SK-N-SH (cell line): ENCODE data around the gene ELAC1. TPM values are rescaled to one million over a fixed set of nuclear protein-coding genes. Genes with fewer than 3 reads are reported as not detected.

ENCODE experiments used
- CTCF ChIA-PET: fragments of 300-600, 350-600 bp; formaldehyde crosslinking; extraction: SDS; loops from one replicate; lab custom pipeline; 2021; lab: Yijun Ruan, JAX
- POLR2A ChIA-PET: fragments of 350-600 bp; sonication (Branson Sonifier 250); formaldehyde crosslinking; extraction: SDS; loops from one replicate; lab custom pipeline; 2020; ENCODE audit warnings: antibody characterized with exemption, inconsistent platforms; lab: Yijun Ruan, JAX
- DNase-seq: peaks from one replicate; pipeline ENCODE4 v3.0.0; 2012
- H2AFZ ChIP-seq: fragments of 200-600 bp; sonication (generic); 2 replicates; pipeline ENCODE4 v1.8.1; 2016; ENCODE audit warnings: antibody characterized with exemption, mild to moderate bottlenecking, low read depth
- H3F3A ChIP-seq: fragments of 200-600 bp; sonication (generic); replicated peaks from 2 replicates; pipeline ENCODE3; 2016; ENCODE audit warnings: antibody characterized with exemption, mild to moderate bottlenecking; ENCODE audit not compliant: insufficient read depth
- H3K27ac ChIP-seq, 2 experiments: fragments of 200-500 bp in 1 of 2; fragments of 200-600 bp in 1 of 2; sonication (Bioruptor generic) in 1 of 2; sonication (generic), shearing (Covaris generic) in 1 of 2; 2 replicates each; pipeline versions ENCODE4 v1.5.1 to v1.6.1; 2014 to 2016; ENCODE audit warnings: low read depth in 2 of 2, inconsistent platforms in 1 of 2, low read length in 1 of 2, mild to moderate bottlenecking in 1 of 2, mixed read lengths in 1 of 2
- H3K27me3 ChIP-seq: fragments of 200-600 bp; sonication (generic), shearing (Covaris generic); 2 replicates; pipeline ENCODE4 v1.6.1; 2016; ENCODE audit warnings: mixed run types; ENCODE audit not compliant: insufficient read depth
- H3K36me3 ChIP-seq, 2 experiments: fragments of 200-500 bp in 1 of 2; fragments of 200-600 bp in 1 of 2; sonication (Bioruptor generic) in 1 of 2; sonication (generic) in 1 of 2; replicated peaks in 1 of 2; 2 replicates each; pipeline versions ENCODE3 to v1.5.1; 2014 to 2016; ENCODE audit warnings: low read length in 1 of 2, mild to moderate bottlenecking in 1 of 2; ENCODE audit not compliant: insufficient read depth in 2 of 2, control insufficient read depth in 1 of 2
- H3K4me1 ChIP-seq, 2 experiments: fragments of 200-500 bp in 1 of 2; fragments of 200-600 bp in 1 of 2; sonication (Bioruptor generic) in 1 of 2; sonication (generic), shearing (Covaris generic) in 1 of 2; 2 replicates each; pipeline versions ENCODE4 v1.5.1 to v1.6.1; 2014 to 2016; ENCODE audit warnings: low read depth in 1 of 2, low read length in 1 of 2, mixed run types in 1 of 2; ENCODE audit not compliant: insufficient read depth in 2 of 2, control insufficient read depth in 1 of 2
- H3K4me2 ChIP-seq: fragments of 200-600 bp; sonication (generic), shearing (Covaris generic); 2 replicates; pipeline ENCODE4 v1.6.1; 2017; ENCODE audit warnings: mixed run types
- H3K4me3 ChIP-seq, 2 experiments: fragments of 200-500 bp in 1 of 2; fragments of 200-600 bp in 1 of 2; sonication (Bioruptor generic) in 1 of 2; sonication (generic), shearing (Covaris generic) in 1 of 2; 2 replicates each; pipeline versions ENCODE4 v1.5.1 to v1.8.1; 2014 to 2016; ENCODE audit warnings: low read depth in 2 of 2, inconsistent platforms in 1 of 2, low read length in 1 of 2, mild to moderate bottlenecking in 1 of 2, mixed read lengths in 1 of 2, moderate library complexity in 1 of 2
- H3K79me2 ChIP-seq: fragments of 200-600 bp; sonication (generic); 2 replicates; pipeline ENCODE4 v1.8.1; 2017; ENCODE audit warnings: mild to moderate bottlenecking; ENCODE audit not compliant: insufficient read depth
- H3K9ac ChIP-seq: fragments of 200-600 bp; sonication (generic); 2 replicates; pipeline ENCODE4 v1.6.1; 2017; ENCODE audit warnings: mixed run types
- H3K9me2 ChIP-seq: fragments of 200-600 bp; sonication (generic); 2 replicates; pipeline ENCODE4 v1.6.1; 2017; ENCODE audit warnings: mixed run types
- H3K9me3 ChIP-seq: fragments of 200-600 bp; sonication (generic); 2 replicates; pipeline ENCODE4 v1.6.1; 2017; ENCODE audit warnings: mixed run types, mild to moderate bottlenecking, moderate library complexity
- H4K20me1 ChIP-seq: fragments of 200-600 bp; sonication (generic); 2 replicates; pipeline ENCODE4 v1.6.1; 2017; ENCODE audit warnings: mild to moderate bottlenecking, mixed run types; ENCODE audit not compliant: insufficient read depth
- FOXJ3 ChIP-seq: sonication (generic); formaldehyde crosslinking; IDR thresholded peaks from 2 replicates; pipeline ENCODE4 v1.5.1; 2020; ENCODE audit warnings: mild to moderate bottlenecking, missing genetic modification reagents
- GATA2 ChIP-seq: sonication (generic); formaldehyde crosslinking; IDR thresholded peaks from 2 replicates; pipeline ENCODE4 v1.5.0; 2020; ENCODE audit warnings: mild to moderate bottlenecking, missing genetic modification reagents
- MXI1 ChIP-seq: IDR thresholded peaks from 2 replicates; pipeline ENCODE4 v1.6.1; 2012; ENCODE audit warnings: mild to moderate bottlenecking, low read depth, low read length, improper control_type of control experiment
- RFX5 ChIP-seq: IDR thresholded peaks from 2 replicates; pipeline ENCODE4 v1.6.1; 2012; ENCODE audit warnings: mild to moderate bottlenecking, improper control_type of control experiment, low read length
- WGBS: methylation state at CpG from one replicate; pipeline ENCODE4 v1.1.6; 2017; ENCODE audit warnings: low lambda C conversion rate; 5-methylcytosine and 5-hydroxymethylcytosine counted together
- polyA plus RNA-seq, 3 experiments: library from polyadenylated mRNA; depleted of rRNA; stranded (reverse); fragments of >200 nt; gene quantifications; 2 replicates each; pipeline ENCODE4 v1.2.3, GENCODE V29; 2012
- TF ChIP-seq, protein P1 (sequence below): IDR thresholded peaks from 2 replicates; pipeline ENCODE4 v1.4.0; 2012; ENCODE audit warnings: low read depth, borderline replicate concordance
- TF ChIP-seq, protein P2 (sequence below): IDR thresholded peaks from 2 replicates; pipeline ENCODE4 v1.4.0; 2012; ENCODE audit warnings: low read depth
- TF ChIP-seq, protein P3 (sequence below): fragments of 200-600 bp; sonication (generic); IDR thresholded peaks from 2 replicates; pipeline ENCODE4 v1.6.1; 2017; ENCODE audit warnings: antibody characterized with exemption, mild to moderate bottlenecking, moderate library complexity
- TF ChIP-seq, protein P4 (sequence below): IDR thresholded peaks from 2 replicates; pipeline ENCODE4; 2012

Gene ELAC1
- polyA plus RNA-seq, 1 of the 3 experiments (the other 2 are of a cell fraction), result 10.8 TPM

DNA sequence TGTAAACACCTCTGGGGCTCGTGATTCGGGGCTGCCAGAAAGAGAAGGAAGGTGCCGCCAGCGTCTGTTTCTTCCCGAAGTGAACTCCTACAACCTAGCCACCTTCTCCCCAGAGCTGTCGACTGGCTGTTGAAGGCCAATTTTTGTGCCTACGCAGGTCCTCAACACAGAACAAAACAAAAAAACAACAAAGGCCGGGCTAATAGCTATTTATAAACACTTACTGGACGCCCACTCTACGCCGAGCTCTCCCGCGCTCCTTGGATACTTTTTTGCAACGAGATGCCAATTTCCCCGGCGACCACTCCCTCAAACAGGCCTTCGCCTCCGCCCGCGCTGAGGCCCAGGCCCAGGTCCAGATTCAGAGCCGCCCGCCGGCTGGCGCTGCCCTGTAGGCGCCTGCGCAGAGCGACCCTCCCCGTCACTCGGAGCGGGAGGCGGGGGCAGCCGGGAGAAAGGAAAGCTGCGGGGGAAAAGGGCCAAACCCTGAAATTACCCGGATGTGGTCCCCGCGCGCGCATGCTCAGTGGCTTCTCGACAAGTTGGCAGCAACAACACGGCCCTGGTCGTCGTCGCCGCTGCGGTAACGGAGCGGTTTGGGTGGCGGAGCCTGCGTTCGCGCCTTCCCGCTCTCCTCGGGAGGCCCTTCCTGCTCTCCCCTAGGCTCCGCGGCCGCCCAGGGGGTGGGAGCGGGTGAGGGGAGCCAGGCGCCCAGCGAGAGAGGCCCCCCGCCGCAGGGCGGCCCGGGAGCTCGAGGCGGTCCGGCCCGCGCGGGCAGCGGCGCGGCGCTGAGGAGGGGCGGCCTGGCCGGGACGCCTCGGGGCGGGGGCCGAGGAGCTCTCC is 62.1 kb downstream of the ELAC1 start, which contains the start of gene SMAD4 (continued):
- no peak for TF ChIP-seq GATA2 (CRISPR knock-in tag)
- TF ChIP-seq, protein P1, sequence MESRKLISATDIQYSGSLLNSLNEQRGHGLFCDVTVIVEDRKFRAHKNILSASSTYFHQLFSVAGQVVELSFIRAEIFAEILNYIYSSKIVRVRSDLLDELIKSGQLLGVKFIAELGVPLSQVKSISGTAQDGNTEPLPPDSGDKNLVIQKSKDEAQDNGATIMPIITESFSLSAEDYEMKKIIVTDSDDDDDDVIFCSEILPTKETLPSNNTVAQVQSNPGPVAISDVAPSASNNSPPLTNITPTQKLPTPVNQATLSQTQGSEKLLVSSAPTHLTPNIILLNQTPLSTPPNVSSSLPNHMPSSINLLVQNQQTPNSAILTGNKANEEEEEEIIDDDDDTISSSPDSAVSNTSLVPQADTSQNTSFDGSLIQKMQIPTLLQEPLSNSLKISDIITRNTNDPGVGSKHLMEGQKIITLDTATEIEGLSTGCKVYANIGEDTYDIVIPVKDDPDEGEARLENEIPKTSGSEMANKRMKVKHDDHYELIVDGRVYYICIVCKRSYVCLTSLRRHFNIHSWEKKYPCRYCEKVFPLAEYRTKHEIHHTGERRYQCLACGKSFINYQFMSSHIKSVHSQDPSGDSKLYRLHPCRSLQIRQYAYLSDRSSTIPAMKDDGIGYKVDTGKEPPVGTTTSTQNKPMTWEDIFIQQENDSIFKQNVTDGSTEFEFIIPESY, result no peak
- TF ChIP-seq, protein P2, sequence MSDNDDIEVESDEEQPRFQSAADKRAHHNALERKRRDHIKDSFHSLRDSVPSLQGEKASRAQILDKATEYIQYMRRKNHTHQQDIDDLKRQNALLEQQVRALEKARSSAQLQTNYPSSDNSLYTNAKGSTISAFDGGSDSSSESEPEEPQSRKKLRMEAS, result peak; percentile 44; the same call in 1 of the 2 replicates
- peak; percentile 70; the same call in 1 of the 2 replicates for TF ChIP-seq MXI1
- TF ChIP-seq FOXJ3 (CRISPR knock-in tag), result no peak
- TF ChIP-seq RFX5, result no peak
- TF ChIP-seq, protein P3, sequence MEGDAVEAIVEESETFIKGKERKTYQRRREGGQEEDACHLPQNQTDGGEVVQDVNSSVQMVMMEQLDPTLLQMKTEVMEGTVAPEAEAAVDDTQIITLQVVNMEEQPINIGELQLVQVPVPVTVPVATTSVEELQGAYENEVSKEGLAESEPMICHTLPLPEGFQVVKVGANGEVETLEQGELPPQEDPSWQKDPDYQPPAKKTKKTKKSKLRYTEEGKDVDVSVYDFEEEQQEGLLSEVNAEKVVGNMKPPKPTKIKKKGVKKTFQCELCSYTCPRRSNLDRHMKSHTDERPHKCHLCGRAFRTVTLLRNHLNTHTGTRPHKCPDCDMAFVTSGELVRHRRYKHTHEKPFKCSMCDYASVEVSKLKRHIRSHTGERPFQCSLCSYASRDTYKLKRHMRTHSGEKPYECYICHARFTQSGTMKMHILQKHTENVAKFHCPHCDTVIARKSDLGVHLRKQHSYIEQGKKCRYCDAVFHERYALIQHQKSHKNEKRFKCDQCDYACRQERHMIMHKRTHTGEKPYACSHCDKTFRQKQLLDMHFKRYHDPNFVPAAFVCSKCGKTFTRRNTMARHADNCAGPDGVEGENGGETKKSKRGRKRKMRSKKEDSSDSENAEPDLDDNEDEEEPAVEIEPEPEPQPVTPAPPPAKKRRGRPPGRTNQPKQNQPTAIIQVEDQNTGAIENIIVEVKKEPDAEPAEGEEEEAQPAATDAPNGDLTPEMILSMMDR, result no peak

DNA sequence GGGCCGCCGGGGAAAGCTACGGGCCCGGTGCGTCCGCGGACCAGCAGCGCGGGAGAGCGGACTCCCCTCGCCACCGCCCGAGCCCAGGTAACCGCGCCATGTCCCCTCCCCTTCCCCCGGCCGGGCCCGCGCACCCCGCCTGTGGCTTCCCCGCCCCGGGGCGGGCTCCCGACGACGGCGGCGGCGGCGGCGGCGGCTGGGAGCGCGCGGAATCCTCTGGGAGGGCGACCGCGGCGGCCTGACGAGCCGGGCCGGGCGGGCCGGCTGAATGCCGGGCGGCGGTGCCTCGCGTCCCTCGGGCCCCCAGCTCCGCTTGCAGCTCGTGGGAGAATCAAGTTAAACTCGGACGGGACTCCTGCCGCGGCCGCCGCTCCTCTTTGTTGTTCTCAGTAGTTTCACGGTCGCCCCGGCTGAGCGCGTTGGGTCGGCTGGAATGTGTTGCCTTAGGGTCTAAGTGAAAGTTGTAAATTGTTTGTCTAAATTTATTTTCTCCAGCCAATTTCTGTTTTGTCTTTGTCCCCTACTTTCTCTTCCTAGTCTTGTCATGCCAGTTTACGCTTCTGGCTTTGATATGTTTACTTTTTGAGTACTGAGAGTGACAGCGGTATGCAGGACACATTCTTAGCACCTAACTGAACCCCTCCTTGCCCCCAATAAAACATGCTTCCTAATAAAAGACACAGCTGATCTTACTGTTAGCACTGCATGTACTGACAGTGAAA is 62.9 kb downstream of the ELAC1 start:
- Histone ChIP-seq H3K27me3 (no peaks in the 10 kb centered on the region), H3K36me3 (peaks cover 6 to 12% of the 10 kb centered on the region in 2 experiments), H3K27ac (peak overlapping the region; percentile 84 to 97), H3F3A (peaks cover 6% of the 10 kb centered on the region), H3K4me1 (peaks cover 13 to 24% of the 10 kb centered on the region in 2 experiments; a peak in 3 of 4 replicates), H3K4me3 (peak overlapping the region; percentile 77 to 87), H3K9me2 (no peaks in the 10 kb centered on the region), H4K20me1 (peaks cover 51% of the 10 kb centered on the region), H3K9ac (peak overlapping the region; percentile 76), H3K79me2 (peaks cover 66% of the 10 kb centered on the region), H2AFZ (no peak overlapping the region; the same call in 1 of the 2 replicates), H3K4me2 (peak overlapping the region; percentile 81), H3K9me3 (no peaks in the 10 kb centered on the region)
- 1% methylated on average over 15 of the region's 66 CpGs for WGBS
- DNase-seq, result peak; percentile 90
- ChIA-PET POLR2A (interaction anchor here (0.6 to 2.3 kb wide), 4 partner anchors 8 to 166 kb away, joined by 3 to 11 read pairs (median 4); partner anchors contain the start of genes ELAC1 and MEX3C), CTCF (interaction anchor here (0.9 to 2.3 kb wide), 3 partner anchors 21 to 210 kb away, joined by 4 to 10 read pairs (median 5); no protein-coding TSS in a partner anchor)
- TF ChIP-seq, protein P4, sequence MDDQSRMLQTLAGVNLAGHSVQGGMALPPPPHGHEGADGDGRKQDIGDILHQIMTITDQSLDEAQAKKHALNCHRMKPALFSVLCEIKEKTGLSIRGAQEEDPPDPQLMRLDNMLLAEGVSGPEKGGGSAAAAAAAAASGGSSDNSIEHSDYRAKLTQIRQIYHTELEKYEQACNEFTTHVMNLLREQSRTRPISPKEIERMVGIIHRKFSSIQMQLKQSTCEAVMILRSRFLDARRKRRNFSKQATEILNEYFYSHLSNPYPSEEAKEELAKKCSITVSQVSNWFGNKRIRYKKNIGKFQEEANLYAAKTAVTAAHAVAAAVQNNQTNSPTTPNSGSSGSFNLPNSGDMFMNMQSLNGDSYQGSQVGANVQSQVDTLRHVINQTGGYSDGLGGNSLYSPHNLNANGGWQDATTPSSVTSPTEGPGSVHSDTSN, result 0 out of 2 replicates have a peak, but pooled peaks have one; percentile 8
- no peak for TF ChIP-seq GATA2 (CRISPR knock-in tag)
